Transverse colon (tissue), 4 donors: ENCODE data around the gene C3orf62. TPM values are rescaled to one million over a fixed set of nuclear protein-coding genes. Genes with fewer than 3 reads are reported as not detected.

Experiments
- DNase-seq: peaks from one replicate; pipeline ENCODE4 v3.0.0-alpha.2; 2019
- H3K27ac ChIP-seq, 4 donors: fragments of 200-600 bp; sonication (generic); 2 replicates each; pipeline ENCODE4 v1.5.1; 2016 to 2018; ENCODE audit warnings: inconsistent platforms in 4 of 4
- H3K27me3 ChIP-seq: fragments of 200-600 bp; sonication (generic); 2 replicates; pipeline ENCODE4 v1.5.1; 2017; ENCODE audit warnings: inconsistent platforms
- H3K36me3 ChIP-seq, 4 donors: fragments of 200-600 bp; sonication (generic); 2 replicates each; pipeline ENCODE4 v1.5.1; 2017 to 2019; ENCODE audit warnings: inconsistent platforms in 4 of 4
- H3K4me1 ChIP-seq, 4 donors: fragments of 200-600 bp; sonication (generic); 2 replicates each; pipeline ENCODE4 v1.5.1; 2017 to 2020; ENCODE audit warnings: inconsistent platforms in 4 of 4
- H3K4me3 ChIP-seq, 4 donors: fragments of 200-600 bp; sonication (generic); 1 replicate in 1 of 4; 2 replicates in 3 of 4; pipeline versions ENCODE4 v1.5.1 to v1.6.1; 2017 to 2019; ENCODE audit warnings: inconsistent platforms in 4 of 4
- H3K9me3 ChIP-seq, 2 donors: fragments of 200-600 bp; sonication (generic); 2 replicates each; pipeline ENCODE4 v1.5.1; 2017 to 2019; ENCODE audit warnings: inconsistent platforms in 2 of 2
- EP300 ChIP-seq: sonication (generic); formaldehyde crosslinking; IDR thresholded peaks from one replicate; pipeline ENCODE4 v1.6.1; 2017; ENCODE audit warnings: antibody characterized with exemption, low read depth
- POLR2A ChIP-seq: fragments of 450-650 bp; IDR thresholded peaks from one replicate; pipeline ENCODE4 v1.6.1; 2016; ENCODE audit warnings: antibody characterized with exemption, mild to moderate bottlenecking, moderate library complexity
- POLR2AphosphoS5 ChIP-seq, 3 donors: sonication (generic); formaldehyde crosslinking; IDR thresholded peaks; one replicate each; pipeline ENCODE4 v1.6.1; 2016; ENCODE audit warnings: antibody characterized with exemption in 3 of 3
- WGBS, 2 donors: methylation state at CpG; one replicate each; pipeline ENCODE4 v1.1.5; 2018; ENCODE audit warnings: low coverage in 1 of 2; 5-methylcytosine and 5-hydroxymethylcytosine counted together
- in situ Hi-C, 4 donors: fragments of 200-750 bp; cut with MboI; loops; one replicate each; pipeline versions ENCODE4 v1.15.0 to v1.15.1; 2017; ENCODE audit warnings: low sequenced_read_pairs in 3 of 4, low pct_ligation_motif_present in 1 of 4, low pct_unique_long_range_greater_than_20kb in 1 of 4
- intact Hi-C: fragments of 100-400 bp; cut with DNase I; formaldehyde crosslinking; loops from one replicate; pipeline ENCODE4 v1.15.1; 2023; ENCODE audit warnings: low total_unique reads
- total RNA-seq, 4 donors: library from RNA; depleted of rRNA; stranded (reverse); fragments of >200 nt; gene quantifications; one replicate each; pipeline ENCODE4 v1.1.0, GENCODE V29; 2016
- TF ChIP-seq, protein P1 (sequence below), 5 experiments: fragments of 200-600 bp in 3 of 5; fragments of 450-650 bp in 2 of 5; sonication (generic) in 3 of 5; IDR thresholded peaks; 1 replicate in 2 of 5; 2 replicates in 3 of 5; pipeline ENCODE4 v1.5.1; 2016 to 2017; ENCODE audit warnings: antibody characterized with exemption in 5 of 5, inconsistent platforms in 3 of 5, mild to moderate bottlenecking in 2 of 5, moderate library complexity in 1 of 5

The C3orf62 gene
- total RNA-seq, 4 donors from 2014 or later: 2.4 to 13.5 (median 5.3) TPM

DNA sequence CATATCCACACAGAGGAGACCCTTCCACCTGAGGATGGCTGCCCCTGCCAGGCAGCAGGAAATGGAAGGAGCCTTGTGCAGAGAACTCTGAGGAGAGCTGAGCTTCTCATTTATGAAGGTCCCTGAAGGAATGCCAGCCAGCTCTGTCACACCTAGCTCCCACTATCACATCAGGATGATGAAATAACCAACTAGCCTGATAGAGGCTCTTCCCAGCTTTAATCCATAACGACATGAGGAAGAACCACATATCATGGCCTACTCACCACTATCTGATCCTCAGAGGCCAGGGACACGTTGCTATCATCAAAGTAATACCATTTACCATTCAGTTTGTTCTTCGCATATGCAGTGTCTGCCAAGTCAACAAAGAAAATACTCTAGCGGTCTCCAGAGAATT, 1.5 kb upstream of the C3orf62 start:
- peaks cover 0 to 43% (median 27%) of the 10 kb centered on the region in 4 donors for H3K4me1 ChIP-seq
- H3K27me3 ChIP-seq: no peaks in the 10 kb centered on the region
- H3K27ac ChIP-seq: peak overlapping the region; percentile 88 to 93 (median 92)
- no peak for TF ChIP-seq POLR2AphosphoS5 (IDR thresholded peaks at IDR 0.05)
- no peak for TF ChIP-seq EP300
- no peak for TF ChIP-seq POLR2A
- TF ChIP-seq, protein P1, sequence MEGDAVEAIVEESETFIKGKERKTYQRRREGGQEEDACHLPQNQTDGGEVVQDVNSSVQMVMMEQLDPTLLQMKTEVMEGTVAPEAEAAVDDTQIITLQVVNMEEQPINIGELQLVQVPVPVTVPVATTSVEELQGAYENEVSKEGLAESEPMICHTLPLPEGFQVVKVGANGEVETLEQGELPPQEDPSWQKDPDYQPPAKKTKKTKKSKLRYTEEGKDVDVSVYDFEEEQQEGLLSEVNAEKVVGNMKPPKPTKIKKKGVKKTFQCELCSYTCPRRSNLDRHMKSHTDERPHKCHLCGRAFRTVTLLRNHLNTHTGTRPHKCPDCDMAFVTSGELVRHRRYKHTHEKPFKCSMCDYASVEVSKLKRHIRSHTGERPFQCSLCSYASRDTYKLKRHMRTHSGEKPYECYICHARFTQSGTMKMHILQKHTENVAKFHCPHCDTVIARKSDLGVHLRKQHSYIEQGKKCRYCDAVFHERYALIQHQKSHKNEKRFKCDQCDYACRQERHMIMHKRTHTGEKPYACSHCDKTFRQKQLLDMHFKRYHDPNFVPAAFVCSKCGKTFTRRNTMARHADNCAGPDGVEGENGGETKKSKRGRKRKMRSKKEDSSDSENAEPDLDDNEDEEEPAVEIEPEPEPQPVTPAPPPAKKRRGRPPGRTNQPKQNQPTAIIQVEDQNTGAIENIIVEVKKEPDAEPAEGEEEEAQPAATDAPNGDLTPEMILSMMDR (IDR thresholded peaks at IDR 0.05): no peak
- in situ Hi-C loops (no loop called here), intact Hi-C loops (loop anchor here (5.0 kb wide), 1 partner anchor 106 kb away; the partner anchor contains the start of gene KLHDC8B)
- no peak for DNase-seq
- H3K4me3 ChIP-seq: no peak overlapping the region
- H3K9me3 ChIP-seq: no peaks in the 10 kb centered on the region
- WGBS, 2 donors: 58 to 73% methylated on average over 4 of the region's 4 CpGs
- peaks cover 0 to 22% (median 8%) of the 10 kb centered on the region in 4 donors for H3K36me3 ChIP-seq

DNA sequence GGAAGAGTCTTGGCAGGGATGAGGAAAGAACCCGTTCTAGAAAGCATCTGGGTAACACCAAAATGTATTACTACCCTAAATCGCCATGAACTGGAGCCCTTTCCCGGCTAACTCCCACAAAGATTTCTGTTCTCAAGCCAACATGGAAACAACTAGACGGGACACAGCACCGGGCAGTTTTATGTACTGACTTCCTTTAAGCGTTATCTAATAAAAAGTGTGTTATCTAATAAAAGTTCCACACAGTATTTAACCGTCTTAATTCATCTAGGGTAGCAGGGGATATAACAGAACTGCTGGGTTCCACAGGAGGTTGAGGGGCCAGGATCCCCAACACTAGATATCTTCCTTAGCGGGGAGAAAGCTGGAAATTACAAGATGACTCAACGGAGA, 347 bp upstream of the C3orf62 start:
- peaks cover 0 to 13% (median 5%) of the 10 kb centered on the region in 4 donors for H3K36me3 ChIP-seq
- in situ Hi-C loops: no loop called here

DNA sequence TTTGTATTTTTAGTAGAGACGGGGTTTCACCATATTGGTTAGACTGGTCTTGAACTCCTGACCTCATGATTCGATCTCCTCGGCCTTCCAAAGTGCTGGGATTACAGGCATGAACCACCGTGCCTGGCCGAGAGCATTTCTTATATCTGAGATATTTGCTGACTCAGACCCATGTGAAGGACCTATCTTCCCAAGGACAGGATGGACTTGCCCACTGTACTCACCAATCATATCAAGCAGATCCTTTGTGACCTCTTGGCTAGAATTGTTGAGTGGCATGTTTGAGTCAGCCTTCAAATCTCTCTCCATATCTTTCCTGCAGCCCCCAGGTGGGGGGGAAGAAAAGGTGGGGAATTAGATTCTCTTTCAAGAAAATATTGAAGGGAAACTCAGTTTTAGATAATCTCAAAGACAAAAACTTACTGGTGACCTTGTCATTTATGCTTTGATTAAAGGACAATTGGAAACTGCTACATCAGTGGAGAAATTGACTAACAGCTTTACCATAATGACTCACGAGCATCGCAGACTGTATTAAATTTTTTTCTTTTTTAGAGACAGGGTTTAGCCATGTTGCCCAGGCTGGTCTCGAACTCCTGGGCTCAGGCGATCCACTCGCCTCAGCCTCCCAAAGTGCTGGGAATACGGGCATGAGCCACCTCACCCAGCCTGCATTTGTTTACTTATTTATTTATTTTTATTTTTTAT, 3.1 kb downstream of the C3orf62 start:
- in situ Hi-C loops: no loop called here
- H3K27ac ChIP-seq: no peak overlapping the region
- intact Hi-C loops: no loop called here
- H3K4me1 ChIP-seq: peaks cover 0 to 33% (median 23%) of the 10 kb centered on the region in 4 donors
- no peaks in the 10 kb centered on the region for H3K9me3 ChIP-seq
- H3K36me3 ChIP-seq: peaks cover 0 to 3% (median 0%) of the 10 kb centered on the region in 4 donors
- no peak for DNase-seq
- no peak for TF ChIP-seq EP300
- TF ChIP-seq, protein P1 (IDR thresholded peaks at IDR 0.05): no peak
- no peak for TF ChIP-seq POLR2AphosphoS5 (IDR thresholded peaks at IDR 0.05)
- WGBS, 2 donors: 94 to 99% methylated on average over 10 to 11 of the region's 11 CpGs
- H3K4me3 ChIP-seq: no peak overlapping the region
- no peaks in the 10 kb centered on the region for H3K27me3 ChIP-seq

More for the DNA sequence above, 347 bp upstream of the C3orf62 start:
- intact Hi-C loops: loop anchor here (5.0 kb wide), 1 partner anchor 105 kb away; the partner anchor contains the start of gene KLHDC8B
- peaks cover 0 to 43% (median 27%) of the 10 kb centered on the region in 4 donors for H3K4me1 ChIP-seq
- H3K4me3 ChIP-seq: peak overlapping the region; percentile 39 to 51 (median 46)
- peak overlapping the region; percentile 88 to 93 (median 92) for H3K27ac ChIP-seq
- no peaks in the 10 kb centered on the region for H3K27me3 ChIP-seq
- 39% methylated on average over 9 of the region's 9 CpGs; no CpG with 5 or more reads in 1 of the 2 donors for WGBS, 2 donors
- no peak for TF ChIP-seq POLR2AphosphoS5 (IDR thresholded peaks at IDR 0.05)
- no peak for TF ChIP-seq POLR2A
- TF ChIP-seq EP300: no peak
- TF ChIP-seq, protein P1 (IDR thresholded peaks at IDR 0.05): no peak
- no peak for DNase-seq
- H3K9me3 ChIP-seq: no peaks in the 10 kb centered on the region

DNA sequence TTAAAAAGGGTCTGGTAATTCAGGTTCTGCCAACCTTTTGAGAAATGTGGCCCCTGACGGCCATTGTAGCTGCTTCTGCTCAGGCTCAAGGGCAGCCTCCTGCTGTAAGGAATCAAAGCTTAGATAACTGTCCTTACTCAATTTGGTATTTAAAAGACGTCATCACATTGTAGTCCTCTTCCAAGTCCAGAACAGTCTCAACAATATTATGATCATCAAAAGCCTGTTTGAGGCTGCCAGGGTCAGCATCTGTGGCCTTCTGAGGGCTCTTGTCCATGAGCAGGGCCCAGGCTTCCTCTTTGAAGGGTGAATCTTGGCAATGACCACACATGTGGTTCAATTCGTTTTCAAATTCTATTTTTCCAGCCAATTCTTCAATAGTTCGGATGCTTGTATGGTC, 6.0 kb downstream of the C3orf62 start:
- no peaks in the 10 kb centered on the region for H3K36me3 ChIP-seq
- intact Hi-C loops: no loop called here
- H3K27me3 ChIP-seq: no peaks in the 10 kb centered on the region
- DNase-seq: no peak
- no peak overlapping the region for H3K4me3 ChIP-seq
- no peaks in the 10 kb centered on the region for H3K9me3 ChIP-seq
- peaks cover 0 to 13% (median 4%) of the 10 kb centered on the region in 4 donors for H3K4me1 ChIP-seq
- 75 to 84% methylated on average over 3 to 4 of the region's 4 CpGs for WGBS, 2 donors
- no peak for TF ChIP-seq EP300
- no peak for TF ChIP-seq POLR2A
- TF ChIP-seq, protein P1 (IDR thresholded peaks at IDR 0.05): no peak
- no peak for TF ChIP-seq POLR2AphosphoS5 (IDR thresholded peaks at IDR 0.05)
- no peak overlapping the region for H3K27ac ChIP-seq
- in situ Hi-C loops: no loop called here
